ENCODE measurements around the gene CEP72.
"Not testable (repeated sequence)": the region's sequence is repeated elsewhere in the genome, so short reads cannot be mapped to it uniquely, and the experiment has no call there.

Gene CEP72

GRCh38 chr5:611731-612486 is at the start of gene CEP72:
TSS of gene CEP72 (plus strand) at chr5:612340. CDS start at chr5:612362, 22 bp downstream.
- DNase-seq: peak; percentile 91

GRCh38 chr5:565782-566440 is 46.2 kb upstream of the CEP72 start:
- no peak for DNase-seq

- DNase-seq: no peak
Measured at GRCh38 chr5:566636-567309, 45.4 kb upstream of the CEP72 start.

GRCh38 chr5:567664-568060 is 44.5 kb upstream of the CEP72 start:
- no peak for DNase-seq

- no peak for DNase-seq
Measured at GRCh38 chr5:568061-568781, 43.9 kb upstream of the CEP72 start.

- DNase-seq: no peak
Measured at GRCh38 chr5:568809-569208, 43.3 kb upstream of the CEP72 start.

- no peak for DNase-seq
Measured at GRCh38 chr5:569358-569867, 42.7 kb upstream of the CEP72 start.

GRCh38 chr5:569868-570361 is 42.2 kb upstream of the CEP72 start:
- no peak for DNase-seq

- no peak for DNase-seq
Measured at GRCh38 chr5:570446-570845, 41.7 kb upstream of the CEP72 start.

- no peak for DNase-seq
Measured at GRCh38 chr5:570886-571285, 41.3 kb upstream of the CEP72 start.

- no peak for DNase-seq
Measured at GRCh38 chr5:571791-572190, 40.3 kb upstream of the CEP72 start.

- no peak for DNase-seq
Measured at GRCh38 chr5:572398-573019, 39.6 kb upstream of the CEP72 start.

GRCh38 chr5:573206-573605 is 38.9 kb upstream of the CEP72 start:
- no peak for DNase-seq

GRCh38 chr5:573976-574375 is 38.2 kb upstream of the CEP72 start:
- no peak for DNase-seq

- no peak for DNase-seq
Measured at GRCh38 chr5:574906-575305, 37.2 kb upstream of the CEP72 start.

- DNase-seq: no peak
Measured at GRCh38 chr5:575636-576035, 36.5 kb upstream of the CEP72 start.

GRCh38 chr5:577214-577613 is 34.9 kb upstream of the CEP72 start:
- not testable (repeated sequence) for DNase-seq

GRCh38 chr5:577800-578199 is 34.3 kb upstream of the CEP72 start:
- DNase-seq: no peak

GRCh38 chr5:579211-579610 is 32.9 kb upstream of the CEP72 start:
- no peak for DNase-seq

GRCh38 chr5:579746-580366 is 32.3 kb upstream of the CEP72 start:
- DNase-seq: no peak

- DNase-seq: no peak
Measured at GRCh38 chr5:580436-580835, 31.7 kb upstream of the CEP72 start.

GRCh38 chr5:581266-581665 is 30.9 kb upstream of the CEP72 start:
- no peak for DNase-seq
